Measurements from ENCODE around the gene ZRANB3. TPM values are rescaled to one million over a fixed set of nuclear protein-coding genes. Genes with fewer than 3 reads are reported as not detected.

ZRANB3 gene
- total and polyA plus RNA-seq, 8 donors = 3.5 to 11.2 (median 9.5) TPM

DNA sequence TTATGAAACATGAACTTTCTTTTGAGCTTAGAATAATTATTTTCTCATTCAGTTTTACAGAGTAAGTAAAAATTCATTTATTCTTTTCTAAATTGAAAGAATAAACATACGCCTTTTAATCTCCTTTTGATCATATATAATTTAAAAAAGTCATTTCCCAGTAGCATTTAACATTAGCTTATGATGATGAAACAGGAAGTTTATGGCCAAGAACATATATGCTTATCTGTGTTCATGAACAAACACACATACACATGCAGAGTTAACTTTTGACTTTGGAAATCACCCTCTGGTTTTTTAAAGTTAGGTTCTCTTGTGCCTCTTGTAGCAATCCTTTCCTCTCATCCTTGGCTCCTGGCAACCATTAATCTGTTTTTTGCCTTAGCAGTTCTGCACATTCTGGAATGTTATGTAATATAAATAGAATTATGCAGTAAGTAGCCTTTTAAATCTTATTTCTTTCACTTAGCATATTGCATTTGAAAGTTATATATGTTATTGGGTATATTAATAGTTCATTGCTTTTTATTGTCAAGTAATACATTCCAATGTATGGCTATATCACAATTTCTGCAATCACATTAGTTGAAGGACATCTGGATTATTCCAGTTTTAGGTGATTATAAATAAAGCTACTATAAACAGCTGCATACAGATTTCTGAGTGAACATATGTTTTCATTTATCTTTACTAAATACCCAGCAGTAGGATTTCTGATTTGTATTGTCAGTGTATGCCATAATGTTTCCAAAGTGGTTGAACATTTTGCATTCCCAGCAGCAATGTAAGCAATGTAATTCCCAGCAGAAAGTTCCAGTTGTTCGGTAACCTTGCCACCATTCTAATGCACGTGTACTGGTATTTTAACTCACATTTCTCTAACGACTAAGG lies 210.3 kb downstream of the ZRANB3 start:
- peak in 2 of 4 donors; percentile 10 to 11 for DNase-seq
- Histone ChIP-seq H3K27ac (no peak overlapping the region), H3K4me1 (no peaks in the 10 kb centered on the region), H3K36me3 (no peaks in the 10 kb centered on the region), H3K4me3 (no peak overlapping the region), H3K27me3 (no peaks in the 10 kb centered on the region), H3K9me3 (peaks cover 0 to 14% of the 10 kb centered on the region in 2 donors)
- intact Hi-C loops (cut with DNase I) = no loop called here
- TF ChIP-seq, protein P1, sequence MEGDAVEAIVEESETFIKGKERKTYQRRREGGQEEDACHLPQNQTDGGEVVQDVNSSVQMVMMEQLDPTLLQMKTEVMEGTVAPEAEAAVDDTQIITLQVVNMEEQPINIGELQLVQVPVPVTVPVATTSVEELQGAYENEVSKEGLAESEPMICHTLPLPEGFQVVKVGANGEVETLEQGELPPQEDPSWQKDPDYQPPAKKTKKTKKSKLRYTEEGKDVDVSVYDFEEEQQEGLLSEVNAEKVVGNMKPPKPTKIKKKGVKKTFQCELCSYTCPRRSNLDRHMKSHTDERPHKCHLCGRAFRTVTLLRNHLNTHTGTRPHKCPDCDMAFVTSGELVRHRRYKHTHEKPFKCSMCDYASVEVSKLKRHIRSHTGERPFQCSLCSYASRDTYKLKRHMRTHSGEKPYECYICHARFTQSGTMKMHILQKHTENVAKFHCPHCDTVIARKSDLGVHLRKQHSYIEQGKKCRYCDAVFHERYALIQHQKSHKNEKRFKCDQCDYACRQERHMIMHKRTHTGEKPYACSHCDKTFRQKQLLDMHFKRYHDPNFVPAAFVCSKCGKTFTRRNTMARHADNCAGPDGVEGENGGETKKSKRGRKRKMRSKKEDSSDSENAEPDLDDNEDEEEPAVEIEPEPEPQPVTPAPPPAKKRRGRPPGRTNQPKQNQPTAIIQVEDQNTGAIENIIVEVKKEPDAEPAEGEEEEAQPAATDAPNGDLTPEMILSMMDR (IDR thresholded peaks at IDR 0.05) = no peak
- no peak for ATAC-seq

DNA sequence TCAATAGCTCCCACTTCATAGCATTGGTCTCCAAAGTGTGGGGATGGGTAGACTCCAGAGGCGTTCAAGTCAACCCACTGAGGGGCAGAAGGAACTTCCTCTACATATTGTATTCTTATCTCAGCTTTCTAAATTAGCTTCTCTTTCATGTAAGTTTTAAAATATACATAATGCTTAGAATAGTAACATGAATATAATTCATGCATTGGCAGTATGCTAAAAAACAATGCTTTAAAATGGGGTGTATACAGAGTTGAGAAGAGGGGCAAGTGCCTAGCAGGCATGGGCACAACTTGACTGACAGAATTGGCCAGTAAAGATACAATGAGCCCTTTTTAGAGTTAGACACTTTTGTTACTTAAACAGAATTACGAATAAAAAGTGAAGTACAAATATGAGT lies 212.2 kb downstream of the ZRANB3 start:
- intact Hi-C loops (cut with DNase I) = no loop called here
- H3K27me3 ChIP-seq = no peaks in the 10 kb centered on the region
- ATAC-seq (no peak), DNase-seq (no peak)
- H3K4me3 ChIP-seq = no peak overlapping the region
- H3K9me3 ChIP-seq = peaks cover 0 to 5% of the 10 kb centered on the region in 2 donors
- TF ChIP-seq, protein P1 (IDR thresholded peaks at IDR 0.05) = no peak
- no peak overlapping the region for H3K27ac ChIP-seq
- H3K4me1 ChIP-seq = no peaks in the 10 kb centered on the region
- H3K36me3 ChIP-seq = no peaks in the 10 kb centered on the region

DNA sequence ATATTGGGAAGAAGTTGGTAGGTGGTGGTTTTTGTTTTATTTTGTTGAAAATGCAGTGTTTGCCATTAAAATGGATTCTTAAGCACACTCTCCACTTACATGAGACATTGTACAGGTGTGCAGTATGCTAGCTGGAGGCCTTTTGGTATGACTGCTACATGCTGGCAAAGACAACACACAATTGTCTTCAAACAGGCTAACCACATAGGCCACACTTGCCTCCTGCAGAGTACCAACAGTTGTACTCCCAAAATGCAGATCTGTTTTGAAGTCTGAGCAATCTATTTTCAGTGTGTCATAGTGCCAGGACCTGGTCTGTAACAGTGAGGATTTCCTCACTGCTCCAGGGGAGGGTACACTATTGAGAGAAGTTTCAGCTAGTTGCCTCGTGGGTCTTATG lies 213.6 kb downstream of the ZRANB3 start:
- Histone ChIP-seq H3K27me3 (no peaks in the 10 kb centered on the region), H3K9me3 (no peaks in the 10 kb centered on the region), H3K4me3 (no peak overlapping the region), H3K4me1 (no peaks in the 10 kb centered on the region), H3K27ac (no peak overlapping the region), H3K36me3 (no peaks in the 10 kb centered on the region)
- intact Hi-C loops (cut with DNase I) = no loop called here
- TF ChIP-seq, protein P1 (IDR thresholded peaks at IDR 0.05) = no peak
- ATAC-seq (no peak), DNase-seq (no peak)

DNA sequence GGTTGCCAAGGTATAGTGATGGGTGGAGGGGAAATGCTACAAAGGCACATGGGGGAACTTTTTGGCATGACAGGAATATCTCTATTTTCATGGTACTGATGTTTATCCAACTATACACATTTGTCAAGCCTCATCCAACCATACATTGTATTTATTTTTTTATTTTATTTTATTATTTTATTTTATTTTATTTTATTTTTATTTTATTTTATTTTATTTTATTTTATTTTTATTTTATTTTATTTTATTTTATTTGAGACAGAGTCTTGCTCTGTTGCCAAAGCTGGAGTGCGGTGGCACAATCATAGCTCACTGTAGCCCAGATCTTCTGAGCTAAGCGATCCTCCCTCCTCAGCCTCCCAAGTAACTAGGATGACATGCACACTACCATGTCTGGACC lies 219.1 kb downstream of the ZRANB3 start:
- ATAC-seq (no peak), DNase-seq (no peak)
- H3K27me3 ChIP-seq = no peaks in the 10 kb centered on the region
- no peak overlapping the region for H3K27ac ChIP-seq
- H3K4me1 ChIP-seq = no peaks in the 10 kb centered on the region
- TF ChIP-seq, protein P1 (IDR thresholded peaks at IDR 0.05) = no peak
- intact Hi-C loops (cut with DNase I) = no loop called here
- H3K4me3 ChIP-seq = no peak overlapping the region
- H3K9me3 ChIP-seq = peaks cover 0 to under 1% of the 10 kb centered on the region in 2 donors
- H3K36me3 ChIP-seq = no peaks in the 10 kb centered on the region

DNA sequence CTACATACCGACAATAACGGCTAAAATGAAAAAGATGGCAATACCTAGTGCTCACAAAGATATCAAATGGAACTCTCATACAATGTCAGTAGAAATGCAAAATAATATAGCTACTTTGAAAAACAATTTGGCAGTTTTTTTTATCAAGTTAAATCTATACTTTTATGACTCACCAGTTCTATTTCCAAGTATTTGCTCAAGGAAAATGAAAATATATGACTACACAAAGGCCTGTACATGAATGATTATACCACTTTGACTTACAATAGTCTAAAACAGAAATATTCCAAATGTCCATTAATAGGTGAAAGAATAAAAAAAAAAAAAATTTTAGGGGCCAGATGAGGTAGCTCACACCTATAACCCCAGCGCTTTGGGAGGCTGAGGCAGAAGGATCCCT lies 219.8 kb downstream of the ZRANB3 start:
- ATAC-seq = no peak
- TF ChIP-seq, protein P1 (IDR thresholded peaks at IDR 0.05) = no peak
- Histone ChIP-seq H3K4me1 (no peaks in the 10 kb centered on the region), H3K27ac (no peak overlapping the region), H3K27me3 (no peaks in the 10 kb centered on the region), H3K36me3 (no peaks in the 10 kb centered on the region), H3K9me3 (peaks cover 0 to 7% of the 10 kb centered on the region in 2 donors), H3K4me3 (no peak overlapping the region)
- no peak for DNase-seq
- intact Hi-C loops (cut with DNase I) = no loop called here
